GM12892 (cell line): ENCODE results near the gene DCDC2.

ENCODE experiments used
- POLR2A ChIP-seq: IDR thresholded peaks from 2 replicates; pipeline ENCODE4 v1.6.1; 2011; ENCODE audit warnings: low read depth, low read length, control low read depth
- POLR2AphosphoS5 ChIP-seq: IDR thresholded peaks from 2 replicates; pipeline ENCODE4 v1.6.1; 2011; ENCODE audit warnings: low read depth, low read length, control low read depth
- TAF1 ChIP-seq: IDR thresholded peaks from 2 replicates; pipeline ENCODE4 v1.6.1; 2011; ENCODE audit warnings: low read depth, mild to moderate bottlenecking, control low read depth, low read length, borderline replicate concordance

GRCh38 chr6:24396824-24397223 lies 39.0 kb upstream of the DCDC2 start:
- TF ChIP-seq POLR2A: no peak
- no peak for TF ChIP-seq POLR2AphosphoS5
- no peak for TF ChIP-seq TAF1
